H1 (cell line): Measurements from ENCODE around the gene CDC42. TPM values are rescaled to one million over a fixed set of nuclear protein-coding genes. Genes with fewer than 3 reads are reported as not detected.

Experiments used
- CTCF ChIA-PET: fragments of 300-600 bp; sonication (Branson Sonifier 250); formaldehyde crosslinking; loops from one replicate; lab custom pipeline; 2021; ENCODE audit not compliant: partially characterized antibody; lab: Charles Lee
- POLR2A ChIA-PET: fragments of 300-600 bp; sonication (Branson Sonifier 250); formaldehyde crosslinking; loops from one replicate; lab custom pipeline; 2021; ENCODE audit warnings: inconsistent platforms; ENCODE audit not compliant: partially characterized antibody; lab: Charles Lee
- DNase-seq, 2 experiments: peaks; one replicate each; pipeline versions ENCODE4 v3.0.0 to v3.0.0-alpha.2; 2010 to 2022; ENCODE audit warnings: low spot score in 2 of 2, low read depth in 1 of 2, mixed read lengths in 1 of 2
- FAIRE-seq: peaks from 2 replicates; lab custom pipeline; 2011; peaks lifted over from hg19 to GRCh38; lab: Jason Lieb, UNC
- H2AFZ ChIP-seq: 2 replicates; pipeline ENCODE4 v1.8.1; 2012; ENCODE audit warnings: low read length, inconsistent platforms
- H2AK5ac ChIP-seq: 2 replicates; pipeline ENCODE4 v1.6.1; 2013; ENCODE audit warnings: low read depth, low read length
- H2BK120ac ChIP-seq: replicated peaks from 2 replicates; pipeline ENCODE3; 2013; ENCODE audit warnings: low read depth, low read length, inconsistent platforms
- H2BK12ac ChIP-seq: 2 replicates; pipeline ENCODE4 v1.6.1; 2013; ENCODE audit warnings: low read depth, low read length
- H2BK15ac ChIP-seq: 2 replicates; pipeline ENCODE4 v1.6.1; 2013; ENCODE audit warnings: low read length
- H2BK20ac ChIP-seq: 2 replicates; pipeline ENCODE4 v1.6.1; 2013; ENCODE audit warnings: low read length
- H2BK5ac ChIP-seq: 2 replicates; pipeline ENCODE4 v1.6.1; 2013; ENCODE audit warnings: low read depth, low read length
- H3K14ac ChIP-seq: 2 replicates; pipeline ENCODE4 v1.6.1; 2013; ENCODE audit warnings: inconsistent platforms; ENCODE audit not compliant: insufficient read length
- H3K18ac ChIP-seq: 2 replicates; pipeline ENCODE4 v1.6.1; 2013; ENCODE audit warnings: low read length; ENCODE audit errors: extremely low read depth
- H3K23ac ChIP-seq: 2 replicates; pipeline ENCODE4 v1.6.1; 2013; ENCODE audit warnings: inconsistent platforms; ENCODE audit not compliant: insufficient read length
- H3K23me2 ChIP-seq: 2 replicates; pipeline ENCODE4 v1.6.1; 2013; ENCODE audit warnings: low read depth, low read length
- H3K27ac ChIP-seq: 2 replicates; pipeline ENCODE4 v1.6.1; 2011; ENCODE audit warnings: low read depth, low read length, inconsistent platforms
- H3K27me3 ChIP-seq, 4 experiments: replicated peaks in 1 of 4; 1 replicate in 1 of 4; 2 replicates in 3 of 4; pipeline versions ENCODE4 v1.6.1 to v1.8.1; 2011 to 2013; ENCODE audit warnings: low read length in 3 of 4, mild to moderate bottlenecking in 3 of 4, inconsistent platforms in 2 of 4, mixed read lengths in 2 of 4, moderate library complexity in 1 of 4; ENCODE audit not compliant: control insufficient read depth in 3 of 4, insufficient read depth in 3 of 4; ENCODE audit errors: extremely low read depth in 1 of 4
- H3K36me3 ChIP-seq, 4 experiments: 2 replicates each; pipeline versions ENCODE4 v1.6.1 to v1.8.1; 2011 to 2013; ENCODE audit warnings: mild to moderate bottlenecking in 4 of 4, low read length in 3 of 4, moderate library complexity in 2 of 4, control low read depth in 1 of 4, inconsistent platforms in 1 of 4; ENCODE audit not compliant: insufficient read depth in 4 of 4, control insufficient read depth in 2 of 4
- H3K4ac ChIP-seq: replicated peaks from 2 replicates; pipeline ENCODE3; 2013; ENCODE audit warnings: low read length, low read depth, mixed read lengths, inconsistent platforms; ENCODE audit not compliant: insufficient read length
- H3K4me1 ChIP-seq, 4 experiments: replicated peaks in 1 of 4; 1 replicate in 1 of 4; 2 replicates in 3 of 4; pipeline versions ENCODE4 v1.6.1 to v1.8.1; 2011 to 2013; ENCODE audit warnings: low read length in 3 of 4, inconsistent platforms in 2 of 4, mixed read lengths in 1 of 4; ENCODE audit not compliant: insufficient read depth in 4 of 4, control insufficient read depth in 3 of 4
- H3K4me2 ChIP-seq, 2 experiments: 2 replicates each; pipeline versions ENCODE4 v1.6.1 to v1.8.1; 2011 to 2013; ENCODE audit warnings: low read depth in 2 of 2, low read length in 2 of 2, control low read depth in 1 of 2, inconsistent platforms in 1 of 2, mild to moderate bottlenecking in 1 of 2; ENCODE audit not compliant: insufficient read depth in 1 of 2
- H3K4me3 ChIP-seq, 4 experiments: fragments of 200-600, 300-600 bp in 1 of 4; sonication (generic), shearing (Covaris generic), sonication (Bioruptor Twin) in 1 of 4; 2 replicates each; pipeline versions ENCODE4 v1.5.1 to v1.8.1; 2011 to 2016; ENCODE audit warnings: low read length in 4 of 4, low read depth in 3 of 4, control low read depth in 2 of 4, inconsistent platforms in 2 of 4, mild to moderate bottlenecking in 2 of 4, mixed read lengths in 1 of 4, moderate library complexity in 1 of 4; ENCODE audit not compliant: insufficient read depth in 2 of 4; ENCODE audit errors: extremely low read depth in 1 of 4
- H3K56ac ChIP-seq: replicated peaks from 2 replicates; pipeline ENCODE3; 2013; ENCODE audit warnings: low read depth, mild to moderate bottlenecking, mixed read lengths, low read length, inconsistent platforms; ENCODE audit not compliant: insufficient read length
- H3K79me1 ChIP-seq: 2 replicates; pipeline ENCODE4 v1.6.1; 2013; ENCODE audit warnings: low read depth, low read length, control low read depth
- H3K79me2 ChIP-seq, 2 experiments: 2 replicates each; pipeline versions ENCODE4 v1.6.1 to v1.8.1; 2012 to 2013; ENCODE audit warnings: low read length in 2 of 2, mild to moderate bottlenecking in 2 of 2, inconsistent platforms in 1 of 2; ENCODE audit not compliant: insufficient read depth in 2 of 2, control insufficient read depth in 1 of 2
- H3K9ac ChIP-seq, 4 experiments: replicated peaks in 1 of 4; 1 replicate in 1 of 4; 2 replicates in 3 of 4; pipeline versions ENCODE4 v1.6.1 to v1.8.1; 2011 to 2013; ENCODE audit warnings: low read depth in 3 of 4, low read length in 3 of 4, control low read depth in 2 of 4, mild to moderate bottlenecking in 2 of 4, moderate library complexity in 2 of 4, inconsistent platforms in 1 of 4; ENCODE audit errors: extremely low read depth in 1 of 4
- H3K9me3 ChIP-seq, 2 experiments: 2 replicates each; pipeline versions ENCODE4 v1.6.1 to v1.8.1; 2012 to 2013; ENCODE audit warnings: mild to moderate bottlenecking in 2 of 2, moderate library complexity in 2 of 2, control low read depth in 1 of 2, inconsistent platforms in 1 of 2, low read depth in 1 of 2, low read length in 1 of 2, mixed read lengths in 1 of 2; ENCODE audit not compliant: insufficient read depth in 2 of 2
- H4K20me1 ChIP-seq, 2 experiments: replicated peaks in 1 of 2; 2 replicates each; pipeline versions ENCODE3 to v1.8.1; 2011 to 2013; ENCODE audit warnings: inconsistent platforms in 2 of 2, low read length in 2 of 2, mild to moderate bottlenecking in 1 of 2; ENCODE audit not compliant: insufficient read depth in 2 of 2, control insufficient read depth in 1 of 2
- H4K5ac ChIP-seq: 2 replicates; pipeline ENCODE4 v1.6.1; 2013; ENCODE audit warnings: low read length, low read depth, mixed read lengths, inconsistent platforms; ENCODE audit not compliant: insufficient read length
- H4K8ac ChIP-seq: 2 replicates; pipeline ENCODE4 v1.8.0; 2013; ENCODE audit warnings: mild to moderate bottlenecking, moderate library complexity, low read length, inconsistent platforms; ENCODE audit not compliant: insufficient read depth; ENCODE audit errors: extremely low read depth
- H4K91ac ChIP-seq: replicated peaks from 2 replicates; pipeline ENCODE3; 2013; ENCODE audit warnings: low read length, mixed read lengths, inconsistent platforms; ENCODE audit not compliant: insufficient read length
- BACH1 ChIP-seq: IDR thresholded peaks from 2 replicates; pipeline ENCODE4 v1.6.1; 2012; ENCODE audit warnings: low read length, improper control_type of control experiment
- BRCA1 ChIP-seq: IDR thresholded peaks from 2 replicates; pipeline ENCODE4 v1.6.1; 2012; ENCODE audit warnings: low read depth, low read length, improper control_type of control experiment
- CEBPB ChIP-seq: IDR thresholded peaks from 2 replicates; pipeline ENCODE4 v1.6.1; 2012; ENCODE audit warnings: low read depth, low read length
- CHD1 ChIP-seq: IDR thresholded peaks from 2 replicates; pipeline ENCODE4 v1.6.1; 2012; ENCODE audit warnings: low read depth, low read length, improper control_type of control experiment
- CREB1 ChIP-seq: IDR thresholded peaks from 2 replicates; pipeline ENCODE4 v1.6.1; 2012; ENCODE audit warnings: inconsistent platforms
- EGR1 ChIP-seq: IDR thresholded peaks from 2 replicates; pipeline ENCODE4 v1.6.1; 2011; ENCODE audit warnings: low read depth, low read length, borderline replicate concordance
- EZH2 ChIP-seq: fragments of 200-600 bp; sonication (generic); IDR thresholded peaks from 2 replicates; pipeline ENCODE4 v1.7.1; 2012; ENCODE audit warnings: low read depth, mild to moderate bottlenecking, moderate library complexity, low read length, inconsistent platforms; ENCODE audit not compliant: severe bottlenecking
- NRF1 ChIP-seq: IDR thresholded peaks from 2 replicates; pipeline ENCODE4 v1.6.1; 2011; ENCODE audit warnings: mild to moderate bottlenecking, low read depth, low read length, improper control_type of control experiment
- POLR2A ChIP-seq, 2 experiments: IDR thresholded peaks; 1 replicate in 1 of 2; 2 replicates in 1 of 2; pipeline ENCODE4 v1.6.1; 2011; ENCODE audit warnings: low read depth in 2 of 2, low read length in 2 of 2, mild to moderate bottlenecking in 2 of 2; ENCODE audit errors: control extremely low read depth in 1 of 2
- RFX5 ChIP-seq: IDR thresholded peaks from 2 replicates; pipeline ENCODE4 v1.6.1; 2011; ENCODE audit warnings: low read depth, low read length, improper control_type of control experiment, borderline replicate concordance
- RXRA ChIP-seq: IDR thresholded peaks from 2 replicates; pipeline ENCODE4 v1.6.1; 2011; ENCODE audit warnings: low read depth, mild to moderate bottlenecking, low read length, moderate library complexity; ENCODE audit not compliant: insufficient read depth
- SIX5 ChIP-seq: IDR thresholded peaks from 2 replicates; pipeline ENCODE4 v1.6.1; 2011; ENCODE audit warnings: mild to moderate bottlenecking, low read depth, low read length
- SP2 ChIP-seq: IDR thresholded peaks from 2 replicates; pipeline ENCODE4 v1.6.1; 2012; ENCODE audit warnings: mild to moderate bottlenecking, low read length, inconsistent platforms
- TAF7 ChIP-seq: optimal IDR thresholded peaks from 2 replicates; pipeline ENCODE3; 2011; ENCODE audit warnings: low read depth, mild to moderate bottlenecking, inconsistent platforms, low read length, moderate library complexity, borderline replicate concordance
- WGBS, 2 experiments: shearing (Covaris generic) in 1 of 2; methylation state at CpG; one replicate each; pipeline versions ENCODE4 v1.1.6 to v1.1.7; 2013 to 2015; ENCODE audit warnings: low lambda C conversion rate in 2 of 2, mixed read lengths in 2 of 2, inconsistent platforms in 1 of 2, low coverage in 1 of 2, missing lambda C conversion rate in 1 of 2; ENCODE audit not compliant: insufficient replicate concordance in 2 of 2, insufficient coverage in 1 of 2, insufficient read length in 1 of 2; ENCODE audit errors: extremely low coverage in 1 of 2, missing lambda C conversion rate in 1 of 2; 5-methylcytosine and 5-hydroxymethylcytosine counted together
- polyA plus RNA-seq, 7 experiments: library from polyadenylated mRNA; depleted of rRNA in 3 of 7; stranded (reverse) in 5 of 7; unstranded in 2 of 7; fragments of >200 nt in 5 of 7; fragments of 200-250 nt in 2 of 7; gene quantifications; 1 replicate in 5 of 7; 2 replicates in 1 of 7; 4 replicates in 1 of 7; pipeline versions ENCODE4 v1.2.1 to v1.2.3, GENCODE V29; 2011 to 2013; ENCODE audit warnings: missing spikeins in 2 of 7, mixed read lengths in 2 of 7
- total RNA-seq: library from RNA; stranded (reverse); fragmentation: NEBNext Ultra II Directional; extraction: Animal tissue kit (Norgen Biotek cat#: 25700); gene quantifications from 2 replicates; pipeline ENCODE4 v1.2.1, GENCODE V29; 2021
- TF ChIP-seq, protein P1 (sequence below): IDR thresholded peaks from 2 replicates; pipeline ENCODE4 v1.6.1; 2011; ENCODE audit warnings: low read length, improper control_type of control experiment

Gene CDC42
- total and polyA plus RNA-seq, 2 of the 8 experiments (the other 6 are each of a cell fraction or from before 2014, with no cell fraction given): 110 to 179 TPM

DNA sequence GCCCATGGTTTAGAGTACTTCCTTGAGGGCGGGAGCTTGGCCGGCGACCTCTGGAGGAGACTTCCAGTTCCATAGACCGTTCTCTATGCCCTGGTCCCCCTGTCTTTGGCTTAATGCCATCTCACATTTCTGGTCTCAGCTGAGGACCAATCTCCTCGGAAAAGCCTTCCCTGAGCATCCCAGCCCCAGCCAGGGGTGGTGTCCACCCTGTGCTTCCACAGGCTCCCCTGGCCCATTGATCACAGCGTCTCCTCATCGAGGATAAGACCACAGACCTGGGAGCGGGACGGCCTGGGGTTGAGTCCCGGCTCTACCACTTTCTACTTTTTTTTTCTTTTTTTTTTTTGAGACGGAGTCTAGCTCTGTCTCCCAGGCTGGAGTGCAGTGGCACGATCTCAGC is 75.9 kb downstream of the CDC42 start:
- Histone ChIP-seq H2AFZ (no peak overlapping the region), H4K5ac (no peak overlapping the region), H3K36me3 (no peaks in the 10 kb centered on the region; a peak in 1 of 8 replicates), H3K4me3 (no peak overlapping the region), H3K23ac (no peak overlapping the region), H3K23me2 (no peaks in the 10 kb centered on the region), H2AK5ac (no peak overlapping the region), H2BK5ac (no peak overlapping the region), H4K91ac (no peak overlapping the region), H4K8ac (no peak overlapping the region), H3K79me2 (no peaks in the 10 kb centered on the region), H4K20me1 (peaks cover 0 to 2% of the 10 kb centered on the region in 2 experiments), H2BK12ac (no peak overlapping the region), H3K79me1 (no peaks in the 10 kb centered on the region), H3K4me2 (no peak overlapping the region), H3K14ac (no peak overlapping the region), H2BK120ac (no peak overlapping the region), H3K27me3 (no peaks in the 10 kb centered on the region), H3K4ac (no peak overlapping the region), H2BK20ac (no peak overlapping the region), H3K4me1 (peaks cover 0 to 5% (median 3%) of the 10 kb centered on the region in 4 experiments; a peak in 5 of 7 replicates), H2BK15ac (no peak overlapping the region), H3K18ac (no peak overlapping the region), H3K56ac (no peak overlapping the region), H3K9ac (no peak overlapping the region), H3K9me3 (no peaks in the 10 kb centered on the region), H3K27ac (no peak overlapping the region)
- ChIA-PET POLR2A (interaction anchor here (1.5 to 1.8 kb wide), 2 partner anchors 8 to 11 kb away, joined by 3 to 5 read pairs; no protein-coding TSS in a partner anchor), CTCF (interaction anchor here (0.6 to 2.8 kb wide), 7 partner anchors 13 to 288 kb away, joined by 3 to 8 read pairs (median 4); no protein-coding TSS in a partner anchor)
- DNase-seq (no peak), FAIRE-seq (no peak)
- 80% methylated on average over 9 of the region's 12 CpGs; no CpG with 5 or more reads in 1 of the 2 experiments for WGBS, 2 experiments
- TF ChIP-seq SP2: no peak
- TF ChIP-seq POLR2A (IDR thresholded peaks at IDR 0.05; ENCODE audit: control extremely low read depth in 1 of 2, low read depth in 2 of 2, low read length in 2 of 2): no peak
- TF ChIP-seq EGR1: no peak
- TF ChIP-seq RXRA: no peak
- TF ChIP-seq TAF7: no peak
- no peak for TF ChIP-seq BRCA1
- no peak for TF ChIP-seq NRF1
- no peak for TF ChIP-seq CHD1
- no peak for TF ChIP-seq BACH1
- no peak for TF ChIP-seq RFX5
- no peak for TF ChIP-seq CREB1
- TF ChIP-seq CEBPB: no peak
- TF ChIP-seq SIX5: no peak
- TF ChIP-seq EZH2: no peak
- TF ChIP-seq, protein P1, sequence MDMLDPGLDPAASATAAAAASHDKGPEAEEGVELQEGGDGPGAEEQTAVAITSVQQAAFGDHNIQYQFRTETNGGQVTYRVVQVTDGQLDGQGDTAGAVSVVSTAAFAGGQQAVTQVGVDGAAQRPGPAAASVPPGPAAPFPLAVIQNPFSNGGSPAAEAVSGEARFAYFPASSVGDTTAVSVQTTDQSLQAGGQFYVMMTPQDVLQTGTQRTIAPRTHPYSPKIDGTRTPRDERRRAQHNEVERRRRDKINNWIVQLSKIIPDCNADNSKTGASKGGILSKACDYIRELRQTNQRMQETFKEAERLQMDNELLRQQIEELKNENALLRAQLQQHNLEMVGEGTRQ: no peak
